SK-N-SH (cell line): Measurements from ENCODE around the gene FOXB1. TPM values are rescaled to one million over a fixed set of nuclear protein-coding genes. Genes with fewer than 3 reads are reported as not detected.

Experiments used
- CTCF ChIA-PET: fragments of 300-600, 350-600 bp; formaldehyde crosslinking; extraction: SDS; loops from one replicate; lab custom pipeline; 2021; lab: Yijun Ruan, JAX
- POLR2A ChIA-PET: fragments of 350-600 bp; sonication (Branson Sonifier 250); formaldehyde crosslinking; extraction: SDS; loops from one replicate; lab custom pipeline; 2020; ENCODE audit warnings: antibody characterized with exemption, inconsistent platforms; lab: Yijun Ruan, JAX
- DNase-seq: peaks from one replicate; pipeline ENCODE4 v3.0.0; 2012
- H2AFZ ChIP-seq: fragments of 200-600 bp; sonication (generic); 2 replicates; pipeline ENCODE4 v1.8.1; 2016; ENCODE audit warnings: antibody characterized with exemption, mild to moderate bottlenecking, low read depth
- H3F3A ChIP-seq: fragments of 200-600 bp; sonication (generic); replicated peaks from 2 replicates; pipeline ENCODE3; 2016; ENCODE audit warnings: antibody characterized with exemption, mild to moderate bottlenecking; ENCODE audit not compliant: insufficient read depth
- H3K27ac ChIP-seq, 2 experiments: fragments of 200-500 bp in 1 of 2; fragments of 200-600 bp in 1 of 2; sonication (Bioruptor generic) in 1 of 2; sonication (generic), shearing (Covaris generic) in 1 of 2; 2 replicates each; pipeline versions ENCODE4 v1.5.1 to v1.6.1; 2014 to 2016; ENCODE audit warnings: low read depth in 2 of 2, inconsistent platforms in 1 of 2, low read length in 1 of 2, mild to moderate bottlenecking in 1 of 2, mixed read lengths in 1 of 2
- H3K27me3 ChIP-seq: fragments of 200-600 bp; sonication (generic), shearing (Covaris generic); 2 replicates; pipeline ENCODE4 v1.6.1; 2016; ENCODE audit warnings: mixed run types; ENCODE audit not compliant: insufficient read depth
- H3K36me3 ChIP-seq, 2 experiments: fragments of 200-500 bp in 1 of 2; fragments of 200-600 bp in 1 of 2; sonication (Bioruptor generic) in 1 of 2; sonication (generic) in 1 of 2; replicated peaks in 1 of 2; 2 replicates each; pipeline versions ENCODE3 to v1.5.1; 2014 to 2016; ENCODE audit warnings: low read length in 1 of 2, mild to moderate bottlenecking in 1 of 2; ENCODE audit not compliant: insufficient read depth in 2 of 2, control insufficient read depth in 1 of 2
- H3K4me1 ChIP-seq, 2 experiments: fragments of 200-500 bp in 1 of 2; fragments of 200-600 bp in 1 of 2; sonication (Bioruptor generic) in 1 of 2; sonication (generic), shearing (Covaris generic) in 1 of 2; 2 replicates each; pipeline versions ENCODE4 v1.5.1 to v1.6.1; 2014 to 2016; ENCODE audit warnings: low read depth in 1 of 2, low read length in 1 of 2, mixed run types in 1 of 2; ENCODE audit not compliant: insufficient read depth in 2 of 2, control insufficient read depth in 1 of 2
- H3K4me2 ChIP-seq: fragments of 200-600 bp; sonication (generic), shearing (Covaris generic); 2 replicates; pipeline ENCODE4 v1.6.1; 2017; ENCODE audit warnings: mixed run types
- H3K4me3 ChIP-seq, 2 experiments: fragments of 200-500 bp in 1 of 2; fragments of 200-600 bp in 1 of 2; sonication (Bioruptor generic) in 1 of 2; sonication (generic), shearing (Covaris generic) in 1 of 2; 2 replicates each; pipeline versions ENCODE4 v1.5.1 to v1.8.1; 2014 to 2016; ENCODE audit warnings: low read depth in 2 of 2, inconsistent platforms in 1 of 2, low read length in 1 of 2, mild to moderate bottlenecking in 1 of 2, mixed read lengths in 1 of 2, moderate library complexity in 1 of 2
- H3K79me2 ChIP-seq: fragments of 200-600 bp; sonication (generic); 2 replicates; pipeline ENCODE4 v1.8.1; 2017; ENCODE audit warnings: mild to moderate bottlenecking; ENCODE audit not compliant: insufficient read depth
- H3K9ac ChIP-seq: fragments of 200-600 bp; sonication (generic); 2 replicates; pipeline ENCODE4 v1.6.1; 2017; ENCODE audit warnings: mixed run types
- H3K9me2 ChIP-seq: fragments of 200-600 bp; sonication (generic); 2 replicates; pipeline ENCODE4 v1.6.1; 2017; ENCODE audit warnings: mixed run types
- H3K9me3 ChIP-seq: fragments of 200-600 bp; sonication (generic); 2 replicates; pipeline ENCODE4 v1.6.1; 2017; ENCODE audit warnings: mixed run types, mild to moderate bottlenecking, moderate library complexity
- H4K20me1 ChIP-seq: fragments of 200-600 bp; sonication (generic); 2 replicates; pipeline ENCODE4 v1.6.1; 2017; ENCODE audit warnings: mild to moderate bottlenecking, mixed run types; ENCODE audit not compliant: insufficient read depth
- ELF1 ChIP-seq: IDR thresholded peaks from 2 replicates; pipeline ENCODE4 v1.4.0; 2012
- EP300 ChIP-seq, 2 experiments: IDR thresholded peaks; 2 replicates each; pipeline versions ENCODE4 v1.4.0 to v1.6.1; 2012; ENCODE audit warnings: borderline replicate concordance in 1 of 2, low read depth in 1 of 2, low read length in 1 of 2
- FOSL2 ChIP-seq: IDR thresholded peaks from 2 replicates; pipeline ENCODE4 v1.4.0; 2012; ENCODE audit warnings: low read depth, mild to moderate bottlenecking, moderate library complexity, borderline replicate concordance
- FOXJ3 ChIP-seq: sonication (generic); formaldehyde crosslinking; IDR thresholded peaks from 2 replicates; pipeline ENCODE4 v1.5.1; 2020; ENCODE audit warnings: mild to moderate bottlenecking, missing genetic modification reagents
- FOXM1 ChIP-seq: IDR thresholded peaks from 2 replicates; pipeline ENCODE4 v1.4.0; 2012; ENCODE audit warnings: low read depth, mild to moderate bottlenecking
- JUND ChIP-seq: IDR thresholded peaks from 2 replicates; pipeline ENCODE4 v1.4.0; 2012
- MAX ChIP-seq: IDR thresholded peaks from 2 replicates; pipeline ENCODE4 v1.4.0; 2012; ENCODE audit warnings: low read depth
- MXI1 ChIP-seq: IDR thresholded peaks from 2 replicates; pipeline ENCODE4 v1.6.1; 2012; ENCODE audit warnings: mild to moderate bottlenecking, low read depth, low read length, improper control_type of control experiment
- NRF1 ChIP-seq: IDR thresholded peaks from 2 replicates; pipeline ENCODE4 v1.6.1; 2012; ENCODE audit warnings: low read depth, mild to moderate bottlenecking, low read length
- PBX3 ChIP-seq: IDR thresholded peaks from 2 replicates; pipeline ENCODE4; 2012
- POLR2AphosphoS5 ChIP-seq: IDR thresholded peaks from 2 replicates; pipeline ENCODE4 v1.6.1; 2012; ENCODE audit warnings: low read depth, low read length
- RAD21 ChIP-seq: IDR thresholded peaks from 2 replicates; pipeline ENCODE4 v1.6.1; 2012; ENCODE audit warnings: mild to moderate bottlenecking, low read length
- RCOR1 ChIP-seq: fragments of 150-350 bp; IDR thresholded peaks from 2 replicates; pipeline ENCODE4 v1.6.1; 2017; ENCODE audit warnings: antibody characterized with exemption, low read length
- RXRA ChIP-seq: IDR thresholded peaks from 2 replicates; pipeline ENCODE4 v1.4.0; 2012; ENCODE audit warnings: low read depth, mild to moderate bottlenecking, borderline replicate concordance
- SMC3 ChIP-seq: IDR thresholded peaks from 2 replicates; pipeline ENCODE4 v1.6.1; 2012; ENCODE audit warnings: low read depth, low read length, improper control_type of control experiment
- TEAD4 ChIP-seq: IDR thresholded peaks from 2 replicates; pipeline ENCODE4 v1.4.0; 2012; ENCODE audit warnings: mild to moderate bottlenecking, borderline replicate concordance; ENCODE audit not compliant: insufficient read depth
- USF1 ChIP-seq: IDR thresholded peaks from 2 replicates; pipeline ENCODE4 v1.4.0; 2012; ENCODE audit warnings: low read depth, borderline replicate concordance
- USF2 ChIP-seq: fragments of 150-350 bp; IDR thresholded peaks from 2 replicates; pipeline ENCODE4 v1.6.1; 2017; ENCODE audit warnings: antibody characterized with exemption, low read length, low read depth, borderline replicate concordance
- YY1 ChIP-seq: IDR thresholded peaks from 2 replicates; pipeline ENCODE4 v1.4.0; 2012; ENCODE audit warnings: low read depth, mild to moderate bottlenecking
- ZBTB33 ChIP-seq: IDR thresholded peaks from 2 replicates; pipeline ENCODE4 v1.4.0; 2012; ENCODE audit warnings: low read depth, borderline replicate concordance
- WGBS: methylation state at CpG from one replicate; pipeline ENCODE4 v1.1.6; 2017; ENCODE audit warnings: low lambda C conversion rate; 5-methylcytosine and 5-hydroxymethylcytosine counted together
- polyA plus RNA-seq, 3 experiments: library from polyadenylated mRNA; depleted of rRNA; stranded (reverse); fragments of >200 nt; gene quantifications; 2 replicates each; pipeline ENCODE4 v1.2.3, GENCODE V29; 2012

The FOXB1 gene
- polyA plus RNA-seq, 1 of the 3 experiments (the other 2 are of a cell fraction), result not detected

GRCh38 chr15:60000824-60001609 is 3.1 kb upstream of the FOXB1 start:
- no peaks in the 10 kb centered on the region for H3K36me3 ChIP-seq
- no peak overlapping the region for H3K4me2 ChIP-seq
- no peak overlapping the region for H3K27ac ChIP-seq
- no peaks in the 10 kb centered on the region for H3K79me2 ChIP-seq
- H3K9me3 ChIP-seq, result no peaks in the 10 kb centered on the region
- no peak overlapping the region for H3K9ac ChIP-seq
- H2AFZ ChIP-seq, result no peak overlapping the region
- no peaks in the 10 kb centered on the region for H4K20me1 ChIP-seq
- ChIA-PET CTCF (no interaction called here), POLR2A (no interaction called here)
- H3F3A ChIP-seq, result no peaks in the 10 kb centered on the region
- peak; percentile 8 for DNase-seq
- no peak overlapping the region for H3K4me3 ChIP-seq
- WGBS, result 6% methylated on average over 19 of the region's 19 CpGs
- TF ChIP-seq JUND (no peak), EP300 (IDR thresholded peaks at IDR 0.05; ENCODE audit: borderline replicate concordance in 1 of 2, low read depth in 1 of 2, low read length in 1 of 2) (no peak), PBX3 (no peak)
- H3K27me3 ChIP-seq, result peaks cover 100% of the 10 kb centered on the region
- H3K9me2 ChIP-seq, result no peaks in the 10 kb centered on the region
- no peaks in the 10 kb centered on the region; a peak in 1 of 4 replicates for H3K4me1 ChIP-seq

GRCh38 chr15:60001610-60002527 is 2.2 kb upstream of the FOXB1 start:
- no peak overlapping the region for H3K9ac ChIP-seq
- no peak overlapping the region for H3K4me2 ChIP-seq
- no peaks in the 10 kb centered on the region for H3F3A ChIP-seq
- H3K79me2 ChIP-seq, result no peaks in the 10 kb centered on the region
- peak; percentile 26 for DNase-seq
- no peaks in the 10 kb centered on the region for H4K20me1 ChIP-seq
- no peak overlapping the region; a peak in 1 of 4 replicates for H3K4me3 ChIP-seq
- no peak overlapping the region for H3K27ac ChIP-seq
- CTCF ChIA-PET, result interaction anchor here (1.4 kb wide), 1 partner anchor 277 kb away, joined by 3 read pairs; no protein-coding TSS in a partner anchor
- no peaks in the 10 kb centered on the region for H3K9me3 ChIP-seq
- H3K36me3 ChIP-seq, result no peaks in the 10 kb centered on the region
- peaks cover 100% of the 10 kb centered on the region for H3K27me3 ChIP-seq
- H3K4me1 ChIP-seq, result no peaks in the 10 kb centered on the region; a peak in 1 of 4 replicates
- POLR2A ChIA-PET, result no interaction called here
- H3K9me2 ChIP-seq, result no peaks in the 10 kb centered on the region
- 6% methylated on average over 34 of the region's 34 CpGs for WGBS
- H2AFZ ChIP-seq, result no peak overlapping the region
- no peak for TF ChIP-seq USF1
- TF ChIP-seq RAD21, result no peak
- no peak for TF ChIP-seq MXI1
- TF ChIP-seq FOSL2, result no peak
- TF ChIP-seq TEAD4, result no peak
- TF ChIP-seq FOXJ3 (CRISPR knock-in tag), result no peak
- no peak for TF ChIP-seq NRF1
- no peak for TF ChIP-seq USF2
- no peak for TF ChIP-seq RCOR1
- TF ChIP-seq EP300 (IDR thresholded peaks at IDR 0.05; ENCODE audit: borderline replicate concordance in 1 of 2, low read depth in 1 of 2, low read length in 1 of 2), result no peak
- TF ChIP-seq YY1, result no peak
- no peak for TF ChIP-seq SMC3
- TF ChIP-seq POLR2AphosphoS5, result no peak
- no peak for TF ChIP-seq ELF1
- no peak for TF ChIP-seq FOXM1
- no peak for TF ChIP-seq RXRA
- TF ChIP-seq MAX, result no peak
- no peak for TF ChIP-seq ZBTB33
